GM12878 (cell line): ENCODE results near the gene RAB43. TPM values are rescaled to one million over a fixed set of nuclear protein-coding genes. Genes with fewer than 3 reads are reported as not detected.

Experiments used
- ATAC-seq: fragments of 200-7000 bp; cut with Tn5 transposase; 3 replicates; pipeline ENCODE4 v1.9.1; 2020; ENCODE audit warnings: mild to moderate bottlenecking, moderate library complexity
- BruUV-seq: library from RNA; stranded (reverse); fragments of 400-500 nt; replicated peaks from 2 replicates; lab custom pipeline; 2021; lab: Mats Ljungman, UMichigan
- CTCF ChIA-PET: fragments of 300-600 bp; sonication (Branson Sonifier 250); formaldehyde crosslinking; extraction: SDS; loops from one replicate; lab custom pipeline; 2021; ENCODE audit warnings: inconsistent platforms; lab: Yijun Ruan, JAX
- POLR2A ChIA-PET: fragments of 350-600 bp; formaldehyde crosslinking; extraction: SDS; loops from one replicate; lab custom pipeline; 2021; ENCODE audit warnings: inconsistent platforms; lab: Charles Lee
- RAD21 ChIA-PET: fragments of 300-600 bp; sonication (Branson Sonifier 250); formaldehyde crosslinking; loops from one replicate; lab custom pipeline; 2023; ENCODE audit warnings: antibody characterized with exemption; ENCODE audit not compliant: unreplicated experiment; lab: Charles Lee
- SMC1A ChIA-PET: fragments of 300-600 bp; sonication (Branson Sonifier 250); formaldehyde crosslinking; loops from one replicate; lab custom pipeline; 2023; ENCODE audit not compliant: unreplicated experiment, uncharacterized antibody; lab: Charles Lee
- DNase-seq: peaks from one replicate; pipeline ENCODE4 v3.0.0-alpha.2; 2011; ENCODE audit warnings: low read depth, low spot score
- FAIRE-seq: peaks from 3 replicates; lab custom pipeline; 2011; peaks lifted over from hg19 to GRCh38; lab: Jason Lieb, UNC
- H2AFZ ChIP-seq: 2 replicates; pipeline ENCODE4 v1.6.0; 2011; ENCODE audit warnings: low read depth, low read length, control low read depth; ENCODE audit not compliant: control insufficient read depth
- H3K27ac ChIP-seq: 2 replicates; pipeline ENCODE4 v1.5.1; 2011; ENCODE audit warnings: control low read depth; ENCODE audit not compliant: control insufficient read depth, insufficient read depth
- H3K27me3 ChIP-seq, 2 experiments: replicated peaks in 1 of 2; 2 replicates each; pipeline versions ENCODE4 v1.6.0 to v1.6.1; 2011; ENCODE audit warnings: low read length in 1 of 2; ENCODE audit not compliant: control insufficient read depth in 2 of 2, insufficient read depth in 2 of 2
- H3K36me3 ChIP-seq, 2 experiments: 2 replicates each; pipeline ENCODE4 v1.5.1; 2011; ENCODE audit warnings: low read length in 1 of 2; ENCODE audit not compliant: control insufficient read depth in 2 of 2, insufficient read depth in 2 of 2
- H3K4me1 ChIP-seq: 2 replicates; pipeline ENCODE4 v1.6.1; 2011; ENCODE audit warnings: mild to moderate bottlenecking, low read length, moderate library complexity, mixed read lengths; ENCODE audit not compliant: control insufficient read depth, insufficient read depth
- H3K4me2 ChIP-seq: 2 replicates; pipeline ENCODE4 v1.6.0; 2011; ENCODE audit warnings: control low read depth; ENCODE audit not compliant: control insufficient read depth, insufficient read depth
- H3K4me3 ChIP-seq: fragments of 200-600 bp; sonication (generic); 2 replicates; pipeline ENCODE4 v1.5.1; 2016
- H3K79me2 ChIP-seq: 2 replicates; pipeline ENCODE4 v1.6.0; 2011; ENCODE audit warnings: low read length; ENCODE audit not compliant: control insufficient read depth, insufficient read depth
- H3K9ac ChIP-seq: 2 replicates; pipeline ENCODE4 v1.8.0; 2011; ENCODE audit warnings: low read length, control low read depth, mixed read lengths; ENCODE audit not compliant: control insufficient read depth, insufficient read depth
- H3K9me3 ChIP-seq: replicated peaks from 3 replicates; pipeline ENCODE4 v1.5.1; 2011; ENCODE audit warnings: mild to moderate bottlenecking, low read length; ENCODE audit not compliant: control insufficient read depth, insufficient read depth
- H4K20me1 ChIP-seq: 2 replicates; pipeline ENCODE4 v1.6.0; 2011; ENCODE audit not compliant: control insufficient read depth, insufficient read depth
- CREM ChIP-seq: IDR thresholded peaks from 2 replicates; pipeline ENCODE4 v1.6.1; 2014; ENCODE audit warnings: antibody characterized with exemption, low read depth
- EZH2 ChIP-seq: IDR thresholded peaks from 2 replicates; pipeline ENCODE4 v1.6.1; 2012; ENCODE audit warnings: low read depth, mild to moderate bottlenecking, control low read depth, inconsistent platforms, low read length, borderline replicate concordance; ENCODE audit not compliant: control insufficient read depth
- GABPA ChIP-seq: IDR thresholded peaks from 2 replicates; pipeline ENCODE4 v1.6.1; 2014; ENCODE audit warnings: antibody characterized with exemption, low read depth, mild to moderate bottlenecking, inconsistent platforms
- SREBF1 ChIP-seq: IDR thresholded peaks from 2 replicates; pipeline ENCODE4 v1.6.1; 2012; ENCODE audit warnings: mild to moderate bottlenecking, low read length
- YY1 ChIP-seq: IDR thresholded peaks from 2 replicates; pipeline ENCODE4 v1.6.1; 2011; ENCODE audit warnings: low read depth, mild to moderate bottlenecking, low read length
- ZNF24 ChIP-seq: fragments of 450-650 bp; IDR thresholded peaks from 2 replicates; pipeline ENCODE4 v1.6.1; 2017; ENCODE audit warnings: antibody characterized with exemption, mild to moderate bottlenecking
- WGBS: methylation state at CpG from one replicate; pipeline ENCODE4 v1.1.6; 2016; ENCODE audit warnings: low lambda C conversion rate; ENCODE audit not compliant: insufficient replicate concordance, insufficient coverage; ENCODE audit errors: missing lambda C conversion rate; 5-methylcytosine and 5-hydroxymethylcytosine counted together
- in situ Hi-C: fragments of 300-500 bp; cut with MboI; formaldehyde crosslinking; loops from 9 replicates; pipeline ENCODE4 v1.14.3; 2018; ENCODE audit warnings: mixed read lengths
- intact Hi-C: fragments of 100-400 bp; cut with micrococcal nuclease; formaldehyde crosslinking; loops from one replicate; pipeline ENCODE4 v1.14.2; 2022; ENCODE audit not compliant: unreplicated experiment
- polyA plus RNA-seq, 11 experiments: library from polyadenylated mRNA; depleted of rRNA in 4 of 11; unstranded in 6 of 11; stranded (reverse) in 5 of 11; fragments of >200 nt; fragmentation: Nextera tagmentation in 4 of 11; fragmentation: Illumina TruSeq in 1 of 11; extraction: Ambion mirVana in 4 of 11; extraction: Trizol in 1 of 11; gene quantifications; 1 replicate in 1 of 11; 2 replicates in 10 of 11; pipeline versions ENCODE4 v1.2.1 to v1.2.3, GENCODE V29; 2011 to 2016; ENCODE audit warnings: inconsistent platforms in 2 of 11, missing spikeins in 2 of 11, low read depth in 1 of 11
- total RNA-seq, 4 experiments: library from RNA; depleted of rRNA in 3 of 4; stranded (reverse); fragments of >200 nt in 3 of 4; fragmentation: Illumina TruSeq in 1 of 4; extraction: Trizol in 1 of 4; gene quantifications; 2 replicates each; pipeline versions ENCODE4 v1.2.1 to v1.2.3, GENCODE V29; 2013 to 2021
- TF ChIP-seq, protein P1 (sequence below), 3 experiments: IDR thresholded peaks in 2 of 3; conservative IDR thresholded peaks in 1 of 3; 2 replicates each; pipeline ENCODE4 v1.5.1; 2011; ENCODE audit warnings: low read depth in 3 of 3, low read length in 3 of 3, mild to moderate bottlenecking in 3 of 3, control low read depth in 2 of 3, moderate library complexity in 2 of 3, inconsistent platforms in 1 of 3, mixed read lengths in 1 of 3; ENCODE audit not compliant: control insufficient read depth in 2 of 3, insufficient read depth in 1 of 3; ENCODE audit errors: extremely low read depth in 1 of 3
- TF ChIP-seq, protein P2 (sequence below): fragments of 450-650 bp; IDR thresholded peaks from 2 replicates; pipeline ENCODE4 v1.6.1; 2017; ENCODE audit warnings: mild to moderate bottlenecking, moderate library complexity

Gene RAB43
- total and polyA plus RNA-seq, 10 of the 15 experiments (the other 5 are each of a cell fraction or from before 2014, with no cell fraction given) = 0.08 to 14.0 (median 4.0) TPM

DNA sequence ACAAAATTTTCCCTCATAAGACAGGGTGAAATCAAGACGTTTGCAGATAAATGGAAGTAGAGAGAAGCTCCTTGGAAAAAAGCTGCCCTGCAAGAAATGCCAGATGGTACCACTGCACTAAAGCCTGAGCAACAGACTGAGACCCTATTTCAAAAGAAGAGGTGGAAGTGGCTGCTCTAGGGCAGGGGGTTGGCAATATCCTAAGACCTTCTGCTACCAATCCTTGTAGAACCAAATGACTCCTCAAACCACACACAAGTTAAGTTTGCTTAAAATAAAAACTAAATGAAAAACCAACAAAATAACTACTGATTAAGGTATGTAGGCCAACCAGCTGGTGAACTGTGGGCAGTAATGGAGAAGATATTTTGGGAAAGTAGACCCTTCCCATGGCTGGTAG is 21.3 kb downstream of the RAB43 start:
- H3K9ac ChIP-seq = no peak overlapping the region
- H2AFZ ChIP-seq = no peak overlapping the region
- DNase-seq = no peak
- CTCF ChIA-PET = interaction anchor here (0.6 to 2.7 kb wide), 5 partner anchors 46 to 239 kb away, joined by 3 to 9 read pairs (median 3); a partner anchor contains a TSS
- BruUV-seq = no TSS peak
- no peaks in the 10 kb centered on the region for H3K9me3 ChIP-seq
- intact Hi-C loops = no loop called here
- no peak overlapping the region for H3K27ac ChIP-seq
- no peak for TF ChIP-seq EZH2
- TF ChIP-seq SREBF1 = no peak
- TF ChIP-seq YY1 = no peak
- TF ChIP-seq, protein P1, sequence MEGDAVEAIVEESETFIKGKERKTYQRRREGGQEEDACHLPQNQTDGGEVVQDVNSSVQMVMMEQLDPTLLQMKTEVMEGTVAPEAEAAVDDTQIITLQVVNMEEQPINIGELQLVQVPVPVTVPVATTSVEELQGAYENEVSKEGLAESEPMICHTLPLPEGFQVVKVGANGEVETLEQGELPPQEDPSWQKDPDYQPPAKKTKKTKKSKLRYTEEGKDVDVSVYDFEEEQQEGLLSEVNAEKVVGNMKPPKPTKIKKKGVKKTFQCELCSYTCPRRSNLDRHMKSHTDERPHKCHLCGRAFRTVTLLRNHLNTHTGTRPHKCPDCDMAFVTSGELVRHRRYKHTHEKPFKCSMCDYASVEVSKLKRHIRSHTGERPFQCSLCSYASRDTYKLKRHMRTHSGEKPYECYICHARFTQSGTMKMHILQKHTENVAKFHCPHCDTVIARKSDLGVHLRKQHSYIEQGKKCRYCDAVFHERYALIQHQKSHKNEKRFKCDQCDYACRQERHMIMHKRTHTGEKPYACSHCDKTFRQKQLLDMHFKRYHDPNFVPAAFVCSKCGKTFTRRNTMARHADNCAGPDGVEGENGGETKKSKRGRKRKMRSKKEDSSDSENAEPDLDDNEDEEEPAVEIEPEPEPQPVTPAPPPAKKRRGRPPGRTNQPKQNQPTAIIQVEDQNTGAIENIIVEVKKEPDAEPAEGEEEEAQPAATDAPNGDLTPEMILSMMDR (IDR thresholded peaks at IDR 0.05 in 2 of 3, conservative IDR thresholded peaks at IDR 0.05 in 1 of 3; ENCODE audit: control insufficient read depth in 2 of 3, extremely low read depth in 1 of 3, insufficient read depth in 1 of 3, low read depth in 3 of 3, low read length in 3 of 3) = no peak
- TF ChIP-seq, all 136 proteins: peak for 0
- ChIA-PET SMC1A (interaction anchor here (1.3 to 1.4 kb wide), 2 partner anchors 18 to 20 kb away, joined by 3 read pairs; no protein-coding TSS in a partner anchor), RAD21 (no interaction called here), POLR2A (no interaction called here)
- Histone ChIP-seq H3K79me2 (no peaks in the 10 kb centered on the region), H3K4me1 (no peaks in the 10 kb centered on the region), H3K4me3 (no peak overlapping the region), H3K4me2 (no peak overlapping the region), H3K36me3 (no peaks in the 10 kb centered on the region), H3K27me3 (no peaks in the 10 kb centered on the region), H4K20me1 (no peaks in the 10 kb centered on the region; the same call in 1 of the 2 replicates)
- no peak for FAIRE-seq
- 94% methylated on average over 1 of the region's 1 CpG for whole genome bisulfite sequencing
- ATAC-seq = no peak
- in situ Hi-C loops = no loop called here

DNA sequence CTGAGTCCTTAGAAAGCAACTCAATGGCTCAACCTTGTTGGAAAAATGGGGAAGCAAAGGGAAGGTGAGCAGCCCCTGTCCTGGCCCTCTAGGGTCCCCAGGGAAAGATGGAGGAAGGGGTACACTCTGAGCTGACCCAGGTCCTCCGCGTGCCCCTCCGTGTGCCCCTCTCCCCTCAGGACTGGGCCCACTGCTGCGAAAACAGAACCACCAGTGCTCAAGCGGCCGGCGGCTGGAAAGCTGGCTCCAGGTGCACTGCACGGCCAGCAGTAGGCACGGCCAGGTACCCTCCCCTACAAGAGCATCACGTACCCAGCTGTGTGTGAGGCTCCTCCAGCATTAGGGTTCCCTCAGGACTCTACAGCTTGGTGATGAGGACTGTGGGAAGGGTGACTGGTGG is 26.3 kb downstream of the RAB43 start:
- POLR2A ChIA-PET = no interaction called here
- H3K79me2 ChIP-seq = no peaks in the 10 kb centered on the region
- no peak overlapping the region for H3K4me2 ChIP-seq
- H3K36me3 ChIP-seq = peaks cover 0 to 2% of the 10 kb centered on the region in 2 experiments; a peak in 3 of 4 replicates
- CTCF ChIA-PET = no interaction called here
- no peaks in the 10 kb centered on the region for H3K27me3 ChIP-seq
- no peak for ATAC-seq
- no TSS peak for BruUV-seq
- DNase-seq = no peak
- FAIRE-seq = no peak
- 94% methylated on average over 10 of the region's 10 CpGs for WGBS
- H3K4me3 ChIP-seq = no peak overlapping the region
- no peaks in the 10 kb centered on the region for H3K4me1 ChIP-seq
- SMC1A ChIA-PET = no interaction called here
- no peaks in the 10 kb centered on the region; the same call in 1 of the 2 replicates for H4K20me1 ChIP-seq
- H3K9ac ChIP-seq = no peak overlapping the region
- H3K27ac ChIP-seq = no peak overlapping the region
- in situ Hi-C loops (no loop called here), intact Hi-C loops (no loop called here)
- H3K9me3 ChIP-seq = no peaks in the 10 kb centered on the region
- RAD21 ChIA-PET = no interaction called here
- H2AFZ ChIP-seq = no peak overlapping the region
- TF ChIP-seq, protein P2, sequence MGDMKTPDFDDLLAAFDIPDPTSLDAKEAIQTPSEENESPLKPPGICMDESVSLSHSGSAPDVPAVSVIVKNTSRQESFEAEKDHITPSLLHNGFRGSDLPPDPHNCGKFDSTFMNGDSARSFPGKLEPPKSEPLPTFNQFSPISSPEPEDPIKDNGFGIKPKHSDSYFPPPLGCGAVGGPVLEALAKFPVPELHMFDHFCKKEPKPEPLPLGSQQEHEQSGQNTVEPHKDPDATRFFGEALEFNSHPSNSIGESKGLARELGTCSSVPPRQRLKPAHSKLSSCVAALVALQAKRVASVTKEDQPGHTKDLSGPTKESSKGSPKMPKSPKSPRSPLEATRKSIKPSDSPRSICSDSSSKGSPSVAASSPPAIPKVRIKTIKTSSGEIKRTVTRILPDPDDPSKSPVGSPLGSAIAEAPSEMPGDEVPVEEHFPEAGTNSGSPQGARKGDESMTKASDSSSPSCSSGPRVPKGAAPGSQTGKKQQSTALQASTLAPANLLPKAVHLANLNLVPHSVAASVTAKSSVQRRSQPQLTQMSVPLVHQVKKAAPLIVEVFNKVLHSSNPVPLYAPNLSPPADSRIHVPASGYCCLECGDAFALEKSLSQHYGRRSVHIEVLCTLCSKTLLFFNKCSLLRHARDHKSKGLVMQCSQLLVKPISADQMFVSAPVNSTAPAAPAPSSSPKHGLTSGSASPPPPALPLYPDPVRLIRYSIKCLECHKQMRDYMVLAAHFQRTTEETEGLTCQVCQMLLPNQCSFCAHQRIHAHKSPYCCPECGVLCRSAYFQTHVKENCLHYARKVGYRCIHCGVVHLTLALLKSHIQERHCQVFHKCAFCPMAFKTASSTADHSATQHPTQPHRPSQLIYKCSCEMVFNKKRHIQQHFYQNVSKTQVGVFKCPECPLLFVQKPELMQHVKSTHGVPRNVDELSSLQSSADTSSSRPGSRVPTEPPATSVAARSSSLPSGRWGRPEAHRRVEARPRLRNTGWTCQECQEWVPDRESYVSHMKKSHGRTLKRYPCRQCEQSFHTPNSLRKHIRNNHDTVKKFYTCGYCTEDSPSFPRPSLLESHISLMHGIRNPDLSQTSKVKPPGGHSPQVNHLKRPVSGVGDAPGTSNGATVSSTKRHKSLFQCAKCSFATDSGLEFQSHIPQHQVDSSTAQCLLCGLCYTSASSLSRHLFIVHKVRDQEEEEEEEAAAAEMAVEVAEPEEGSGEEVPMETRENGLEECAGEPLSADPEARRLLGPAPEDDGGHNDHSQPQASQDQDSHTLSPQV = no peak
- TF ChIP-seq ZNF24 (no peak), GABPA (no peak), CREM (no peak)
